Activated naive CD4-positive, alpha-beta T cell treated with anti-CD3 and anti-CD28 coated beads, Interleukin-2, amount 50 U/mL, for 24 hours (primary cell): ENCODE data around the gene SLC11A2.
A peak's percentile ranks its signal among the peaks of the same experiment; 100 is the strongest.
"Not testable (repeated sequence)": the region's sequence is repeated elsewhere in the genome, so short reads cannot be mapped to it uniquely, and the experiment has no call there.

ENCODE experiments used
- H3K27ac Mint-ChIP-seq: one replicate; pipeline ENCODE4 v1.8.0; 2021; ENCODE audit warnings: mild to moderate bottlenecking, mixed read lengths
- H3K27me3 Mint-ChIP-seq: one replicate; pipeline ENCODE4 v1.8.0; 2021; ENCODE audit warnings: mixed read lengths
- H3K36me3 Mint-ChIP-seq: one replicate; pipeline ENCODE4 v1.8.0; 2021; ENCODE audit warnings: mixed read lengths
- H3K4me1 Mint-ChIP-seq: one replicate; pipeline ENCODE4 v1.8.0; 2021; ENCODE audit warnings: mixed read lengths
- H3K4me3 Mint-ChIP-seq: one replicate; pipeline ENCODE4 v1.8.0; 2021; ENCODE audit warnings: mild to moderate bottlenecking, mixed read lengths
- H3K9me3 Mint-ChIP-seq: one replicate; pipeline ENCODE4 v1.8.0; 2021; ENCODE audit warnings: mixed read lengths

Gene SLC11A2

DNA sequence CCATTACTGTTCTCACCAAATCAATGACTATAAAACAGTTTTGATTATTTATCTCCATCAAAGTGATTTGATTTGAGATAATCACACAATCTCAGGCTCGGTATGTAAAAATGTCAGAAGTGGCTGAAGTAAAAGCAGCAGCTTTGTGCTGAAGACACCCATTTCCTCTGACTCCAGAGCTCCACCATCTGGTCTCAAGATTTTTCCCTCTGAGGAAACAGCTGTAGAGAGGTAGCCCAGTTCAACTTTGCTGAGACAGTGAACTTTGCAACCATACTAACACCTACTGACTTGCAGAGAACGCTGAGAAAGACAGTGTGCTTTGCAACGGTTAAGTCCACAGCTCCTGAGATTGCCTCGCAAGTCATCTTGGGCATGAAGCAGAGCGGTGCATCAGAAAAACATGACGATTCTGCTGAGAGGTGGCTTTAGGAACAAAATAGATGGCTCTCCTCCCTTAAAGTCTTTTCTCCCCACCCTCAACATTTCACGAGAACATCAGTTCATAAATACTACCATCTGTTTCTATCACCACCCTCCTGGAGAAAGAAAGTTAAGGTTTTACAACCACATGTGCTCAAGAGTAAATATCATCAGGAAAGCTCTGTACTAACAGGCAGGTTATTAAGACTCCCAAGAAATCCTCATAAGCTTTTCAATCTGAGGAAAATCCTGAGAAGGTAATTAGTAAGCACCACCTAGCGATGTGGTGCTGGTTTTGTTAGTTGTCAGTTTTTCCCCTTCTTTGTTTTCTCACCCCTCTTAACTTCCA, 39.0 kb downstream of the SLC11A2 start:
- H3K27ac Mint-ChIP-seq: peak overlapping the region; percentile 76
- peaks cover 45% of the 10 kb centered on the region for H3K4me1 Mint-ChIP-seq
- no peaks in the 10 kb centered on the region for H3K27me3 Mint-ChIP-seq
- peaks cover 18% of the 10 kb centered on the region for H3K36me3 Mint-ChIP-seq
- no peaks in the 10 kb centered on the region for H3K9me3 Mint-ChIP-seq
- no peak overlapping the region for H3K4me3 Mint-ChIP-seq

DNA sequence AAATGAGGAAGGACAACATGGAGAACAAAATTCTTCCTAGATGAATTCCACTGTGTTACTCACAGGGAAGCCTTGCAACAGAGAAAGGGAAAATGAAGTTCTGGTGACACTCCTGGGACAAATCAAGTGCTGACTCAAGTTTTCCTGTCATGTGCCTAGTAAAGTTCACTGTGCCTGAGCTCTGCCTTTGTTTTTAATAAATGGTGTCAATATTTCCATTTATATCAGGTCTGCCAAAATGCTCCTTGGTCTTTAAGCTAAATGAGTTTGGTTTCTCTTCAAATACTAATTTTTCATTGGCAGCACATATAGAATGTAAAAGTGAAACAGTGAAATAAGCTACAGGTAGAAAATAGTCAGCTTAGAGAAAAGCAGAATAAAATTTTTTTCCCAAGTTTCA, 40.9 kb downstream of the SLC11A2 start:
- Mint-ChIP-seq H3K27ac (peak overlapping the region; percentile 97), H3K9me3 (no peaks in the 10 kb centered on the region), H3K4me3 (peak overlapping the region; percentile 63), H3K4me1 (peaks cover 44% of the 10 kb centered on the region), H3K27me3 (no peaks in the 10 kb centered on the region), H3K36me3 (peaks cover 10% of the 10 kb centered on the region)

DNA sequence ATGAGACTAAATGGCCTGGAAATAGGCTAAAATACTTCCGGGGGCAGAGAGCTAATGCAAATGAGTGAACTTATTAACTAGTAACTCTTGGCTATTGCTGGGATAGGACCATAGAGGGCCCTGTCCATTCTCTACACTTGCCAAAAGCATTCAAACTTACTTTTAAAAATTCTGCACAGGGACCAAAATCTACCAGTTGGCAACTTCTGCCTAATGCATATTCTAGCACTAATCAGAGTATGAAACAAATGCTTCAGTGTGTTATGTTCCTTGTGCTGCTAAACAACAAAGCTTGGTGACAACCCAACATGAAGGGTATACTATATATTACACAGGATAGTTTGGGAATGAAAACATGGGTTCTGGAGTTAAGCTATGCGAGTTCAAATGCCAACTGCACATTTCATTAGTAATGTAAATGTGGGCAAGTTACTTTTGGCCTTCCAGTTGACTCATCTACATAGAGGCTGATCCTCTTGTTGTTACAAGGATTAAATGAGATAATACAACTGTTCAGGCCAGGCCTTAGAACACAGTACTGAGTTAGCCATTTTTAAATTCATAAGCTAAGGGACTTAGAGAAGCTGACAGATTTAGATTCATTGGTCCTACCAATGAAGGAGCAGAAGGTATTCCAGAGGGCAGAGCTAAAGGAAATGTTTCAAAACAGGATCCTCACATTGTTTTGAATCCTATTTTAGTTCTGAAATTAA, 41.4 kb downstream of the SLC11A2 start:
- Mint-ChIP-seq H3K36me3 (peaks cover 10% of the 10 kb centered on the region), H3K27ac (peak overlapping the region; percentile 97)

DNA sequence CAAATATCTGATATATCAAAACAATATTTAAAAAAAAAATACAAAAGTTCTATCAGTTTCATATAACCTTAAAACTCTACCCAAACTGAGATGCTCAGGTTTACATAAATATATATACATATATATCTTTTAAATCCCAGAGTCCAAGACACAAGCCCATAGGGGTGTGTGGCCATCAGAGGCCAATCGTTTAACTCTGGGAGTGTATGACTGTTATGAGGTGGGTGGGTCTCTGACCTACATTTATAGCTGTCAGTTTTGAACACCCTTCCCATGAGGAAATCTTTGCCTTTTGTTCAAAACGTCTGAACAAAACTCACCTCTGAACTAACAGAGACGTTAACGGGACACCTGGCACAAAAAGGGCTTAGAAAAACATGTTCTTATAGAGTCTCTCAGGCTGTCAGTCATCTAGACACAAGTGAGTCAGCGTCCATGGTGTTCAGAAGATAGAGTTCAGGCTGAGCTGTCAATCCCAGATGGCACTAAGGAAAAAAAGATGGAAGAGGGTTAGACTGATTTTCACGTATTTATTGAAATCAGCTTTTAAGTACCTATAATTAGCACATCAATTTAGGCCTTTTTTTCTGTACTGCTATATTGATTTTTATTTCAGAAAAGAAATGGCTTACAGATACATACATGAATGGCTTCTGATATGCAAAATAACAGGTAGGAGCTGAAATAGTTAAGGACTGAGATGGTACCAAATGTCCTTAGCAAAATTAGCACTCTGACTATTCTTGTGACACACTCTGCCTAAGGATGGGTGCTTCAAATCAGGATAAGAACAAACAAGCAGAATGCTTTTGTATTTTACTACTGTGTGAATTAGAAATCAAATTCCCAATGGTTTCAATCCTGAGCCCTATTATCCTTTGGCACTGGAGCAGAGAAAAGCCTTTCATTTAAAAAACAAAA, 44.6 kb downstream of the SLC11A2 start:
- no peaks in the 10 kb centered on the region for H3K27me3 Mint-ChIP-seq
- H3K4me3 Mint-ChIP-seq: no peak overlapping the region
- no peaks in the 10 kb centered on the region for H3K9me3 Mint-ChIP-seq
- H3K27ac Mint-ChIP-seq: peak overlapping the region; percentile 31
- peaks cover 53% of the 10 kb centered on the region for H3K4me1 Mint-ChIP-seq
- H3K36me3 Mint-ChIP-seq: peaks cover 14% of the 10 kb centered on the region

More for the DNA sequence above, 41.4 kb downstream of the SLC11A2 start:
- H3K4me3 Mint-ChIP-seq: peak overlapping the region; percentile 34
- no peaks in the 10 kb centered on the region for H3K27me3 Mint-ChIP-seq
- H3K4me1 Mint-ChIP-seq: peaks cover 48% of the 10 kb centered on the region
- H3K9me3 Mint-ChIP-seq: no peaks in the 10 kb centered on the region

DNA sequence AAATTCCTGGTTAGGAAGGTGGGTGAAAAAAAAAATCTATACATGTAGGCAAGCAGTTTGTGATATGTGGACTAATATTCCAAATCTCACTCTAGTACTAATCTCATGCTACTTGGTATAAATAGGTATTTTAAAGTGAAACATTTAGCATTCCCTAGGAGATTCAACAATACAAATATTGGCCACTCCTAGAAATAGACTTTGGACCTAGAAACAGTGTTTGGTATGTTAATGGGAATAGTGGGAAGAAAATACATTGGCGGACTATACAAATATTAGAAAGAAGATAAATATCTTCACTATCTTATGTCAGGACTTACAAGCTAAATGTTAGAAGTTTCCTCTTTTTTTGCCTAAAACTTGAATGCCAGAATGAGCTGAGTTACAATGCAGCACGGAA, 45.6 kb downstream of the SLC11A2 start:
- Mint-ChIP-seq H3K4me1 (peaks cover 45% of the 10 kb centered on the region), H3K27me3 (no peaks in the 10 kb centered on the region), H3K36me3 (peaks cover 19% of the 10 kb centered on the region), H3K9me3 (no peaks in the 10 kb centered on the region), H3K27ac (peak overlapping the region; percentile 33), H3K4me3 (no peak overlapping the region)

DNA sequence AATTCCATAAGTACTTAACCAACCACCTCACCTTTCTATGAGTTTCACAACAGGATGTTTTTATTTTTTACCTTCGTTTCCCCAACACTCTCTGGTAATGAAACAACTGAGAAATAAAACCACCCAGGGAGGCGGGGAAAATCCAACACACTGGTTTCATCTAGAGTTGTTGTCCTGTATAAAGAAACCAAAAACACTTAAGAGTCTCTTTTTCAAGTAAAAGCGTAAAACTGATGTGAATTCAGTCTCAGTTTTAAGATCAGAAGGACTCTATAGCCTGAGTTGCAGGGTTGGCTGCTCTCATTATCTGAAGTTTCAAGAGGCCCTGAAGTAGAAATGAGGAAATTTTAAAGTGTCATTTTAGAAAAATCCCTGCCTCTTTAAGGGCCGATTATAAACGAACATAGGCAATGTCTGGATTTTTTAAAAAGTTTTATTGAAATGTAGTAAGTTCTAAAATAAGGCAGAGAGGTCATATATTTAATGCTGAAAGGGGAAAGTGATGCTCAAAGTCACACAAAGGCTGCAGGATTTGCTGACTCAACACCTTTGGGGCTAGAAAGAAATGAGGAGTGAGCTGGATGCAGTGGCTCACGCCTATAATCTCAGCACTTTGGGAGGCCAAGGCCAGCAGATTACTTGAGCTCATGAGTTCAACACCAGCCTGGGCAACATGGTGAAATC, 46.7 kb downstream of the SLC11A2 start:
- Mint-ChIP-seq H3K4me3 (peak overlapping the region; percentile 67), H3K27ac (peak overlapping the region; percentile 98), H3K9me3 (no peaks in the 10 kb centered on the region), H3K4me1 (peaks cover 35% of the 10 kb centered on the region), H3K27me3 (no peaks in the 10 kb centered on the region), H3K36me3 (peaks cover 20% of the 10 kb centered on the region)

DNA sequence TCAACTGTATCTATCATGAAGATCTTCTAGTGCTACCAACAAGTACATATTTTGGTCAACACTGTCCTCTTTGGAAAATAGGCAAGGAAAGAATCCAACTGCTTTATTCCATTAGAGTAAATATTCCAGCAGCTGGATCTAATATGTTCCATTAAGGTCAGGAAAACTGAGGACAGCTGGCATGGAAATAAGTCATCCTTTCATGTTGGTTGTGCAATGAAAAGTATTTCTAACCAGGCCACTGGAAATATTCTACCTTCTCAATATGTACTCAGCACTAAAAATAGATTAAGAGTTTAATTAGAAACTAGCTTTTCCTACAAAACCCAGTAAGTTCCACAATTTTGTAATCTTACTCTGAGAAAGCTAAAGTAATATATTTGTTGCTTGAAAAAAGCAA, 54.2 kb downstream of the SLC11A2 start:
- peaks cover 6% of the 10 kb centered on the region for H3K4me1 Mint-ChIP-seq
- H3K27ac Mint-ChIP-seq: no peak overlapping the region
- peaks cover 15% of the 10 kb centered on the region for H3K36me3 Mint-ChIP-seq
- no peaks in the 10 kb centered on the region for H3K9me3 Mint-ChIP-seq
- no peaks in the 10 kb centered on the region for H3K27me3 Mint-ChIP-seq
- no peak overlapping the region for H3K4me3 Mint-ChIP-seq

DNA sequence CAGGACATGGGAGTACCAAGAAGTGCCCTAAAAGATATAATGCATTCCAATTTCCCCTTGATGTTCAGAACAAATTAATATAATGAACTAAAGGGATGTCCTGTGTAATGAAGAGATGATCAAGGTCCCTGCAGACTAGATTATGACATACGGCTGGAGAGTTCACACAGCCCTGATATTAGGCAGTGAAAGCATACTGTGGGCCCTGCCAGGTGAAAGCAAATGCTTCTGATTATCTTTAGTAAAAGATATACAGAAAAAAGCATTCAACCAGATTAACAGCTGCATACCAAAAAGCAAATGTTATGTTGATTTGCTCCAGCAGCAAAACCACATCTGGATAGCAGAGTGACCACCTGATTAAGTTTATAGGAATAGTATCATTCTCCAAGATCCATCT, 61.8 kb downstream of the SLC11A2 start:
- no peak overlapping the region for H3K4me3 Mint-ChIP-seq
- H3K36me3 Mint-ChIP-seq: peaks cover 4% of the 10 kb centered on the region
- peaks cover 12% of the 10 kb centered on the region for H3K4me1 Mint-ChIP-seq
- no peaks in the 10 kb centered on the region for H3K9me3 Mint-ChIP-seq
- H3K27ac Mint-ChIP-seq: no peak overlapping the region
- H3K27me3 Mint-ChIP-seq: no peaks in the 10 kb centered on the region

DNA sequence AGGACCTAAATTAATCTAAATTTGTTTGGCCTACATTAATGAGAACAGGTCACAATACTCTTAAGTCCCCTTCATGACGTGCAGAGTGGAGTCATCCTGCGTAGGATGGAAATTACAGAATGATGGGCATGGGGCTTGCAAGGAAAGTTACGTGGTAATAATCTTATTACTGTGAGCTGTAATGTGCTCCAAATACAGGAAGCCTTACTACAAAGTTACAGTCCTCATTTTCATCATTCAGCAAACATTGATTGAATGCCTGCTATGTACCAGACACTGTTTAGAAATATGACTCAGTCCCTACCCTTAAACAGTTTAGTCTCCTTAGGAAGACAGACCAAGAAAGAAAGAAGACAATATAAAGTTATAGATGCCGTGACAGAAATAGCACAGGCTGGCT, 64.5 kb downstream of the SLC11A2 start:
- Mint-ChIP-seq H3K9me3 (no peaks in the 10 kb centered on the region), H3K36me3 (peaks cover 4% of the 10 kb centered on the region), H3K4me3 (no peak overlapping the region), H3K27me3 (no peaks in the 10 kb centered on the region), H3K27ac (no peak overlapping the region), H3K4me1 (peaks cover 12% of the 10 kb centered on the region)

DNA sequence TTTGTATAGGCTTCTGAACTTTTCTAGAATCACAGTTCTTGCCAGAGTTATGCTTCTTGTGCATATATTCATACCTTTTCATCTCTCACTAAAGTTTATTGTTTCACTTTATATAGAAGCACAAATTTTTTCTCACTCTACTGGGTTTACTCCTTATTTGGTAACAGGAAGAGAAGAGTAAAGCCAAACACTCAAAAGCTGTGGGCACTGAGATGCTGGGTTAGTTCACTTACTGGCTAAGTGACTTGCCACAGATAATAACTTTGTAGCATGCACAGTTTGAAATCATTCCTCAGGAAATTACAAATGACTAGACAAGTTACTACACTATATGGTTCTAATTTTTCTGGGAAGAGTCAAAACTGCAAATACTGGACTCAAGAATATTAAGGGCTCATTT, 66.1 kb downstream of the SLC11A2 start:
- Mint-ChIP-seq H3K36me3 (peaks cover 4% of the 10 kb centered on the region), H3K4me1 (peaks cover 12% of the 10 kb centered on the region), H3K27me3 (no peaks in the 10 kb centered on the region), H3K4me3 (no peak overlapping the region), H3K9me3 (no peaks in the 10 kb centered on the region), H3K27ac (no peak overlapping the region)

DNA sequence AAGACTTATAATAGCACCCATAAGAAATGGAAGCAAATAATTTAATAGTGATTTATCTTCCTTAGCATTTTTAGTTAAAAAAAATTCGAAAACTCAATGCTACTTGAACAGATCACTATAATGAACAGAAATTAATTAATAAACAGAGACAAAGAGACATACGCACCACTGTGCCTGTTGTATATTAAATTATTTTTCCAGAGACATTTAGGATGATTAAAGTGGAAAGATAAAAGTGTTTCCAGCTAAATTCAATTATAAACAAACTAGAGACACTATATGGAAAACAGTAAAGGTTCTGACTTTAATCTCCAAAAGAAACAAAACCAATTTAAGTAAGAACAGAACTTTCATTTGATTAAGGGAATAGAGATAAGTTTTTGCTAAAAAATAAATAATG, 70.5 kb downstream of the SLC11A2 start:
- H3K9me3 Mint-ChIP-seq: no peaks in the 10 kb centered on the region
- H3K36me3 Mint-ChIP-seq: no peaks in the 10 kb centered on the region
- no peak overlapping the region for H3K27ac Mint-ChIP-seq
- H3K4me3 Mint-ChIP-seq: no peak overlapping the region
- H3K4me1 Mint-ChIP-seq: peaks cover 9% of the 10 kb centered on the region
- H3K27me3 Mint-ChIP-seq: no peaks in the 10 kb centered on the region

DNA sequence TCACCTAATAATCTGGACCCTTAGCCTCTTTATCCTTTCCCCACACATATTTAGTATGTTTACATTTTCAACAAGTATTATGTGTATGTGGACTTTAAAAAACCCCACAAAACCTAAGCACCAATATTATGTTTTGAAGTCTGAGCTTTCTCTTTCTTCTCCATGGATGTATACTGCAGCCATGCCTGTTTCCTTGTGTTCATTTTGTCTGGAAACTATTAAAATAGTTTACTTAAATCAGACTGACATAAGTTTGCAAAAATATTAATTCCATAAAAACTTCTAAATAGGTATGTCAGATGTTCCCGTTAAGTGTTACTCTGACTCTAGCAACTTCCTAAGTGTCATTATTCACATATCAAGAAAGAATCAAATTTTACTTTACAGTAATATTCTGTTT, 70.9 kb downstream of the SLC11A2 start:
- no peak overlapping the region for H3K27ac Mint-ChIP-seq
- H3K4me1 Mint-ChIP-seq: peaks cover 5% of the 10 kb centered on the region
- H3K36me3 Mint-ChIP-seq: no peaks in the 10 kb centered on the region
- no peaks in the 10 kb centered on the region for H3K9me3 Mint-ChIP-seq
- no peak overlapping the region for H3K4me3 Mint-ChIP-seq
- H3K27me3 Mint-ChIP-seq: no peaks in the 10 kb centered on the region

DNA sequence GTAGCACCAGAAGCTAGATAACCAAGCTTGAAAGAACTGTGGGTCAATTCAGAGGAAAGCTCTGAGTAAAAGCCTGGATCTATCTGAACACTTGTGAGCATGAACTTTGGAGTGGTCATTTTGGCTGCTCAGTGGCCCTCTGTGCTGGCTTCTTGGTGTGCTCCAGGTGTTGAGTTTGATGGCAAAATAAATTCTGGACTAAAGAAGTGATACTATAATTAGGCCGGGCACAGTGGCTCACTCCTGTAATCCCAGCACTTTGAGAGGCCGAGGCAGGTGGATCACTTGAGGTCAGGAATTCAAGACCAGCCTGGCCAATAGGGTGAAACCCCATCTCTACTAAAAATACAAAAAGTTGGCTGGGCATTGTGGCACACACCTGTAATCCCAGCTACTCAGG, 71.4 kb downstream of the SLC11A2 start:
- H3K27ac Mint-ChIP-seq, H3K36me3 Mint-ChIP-seq, H3K4me3 Mint-ChIP-seq: not testable (repeated sequence)

DNA sequence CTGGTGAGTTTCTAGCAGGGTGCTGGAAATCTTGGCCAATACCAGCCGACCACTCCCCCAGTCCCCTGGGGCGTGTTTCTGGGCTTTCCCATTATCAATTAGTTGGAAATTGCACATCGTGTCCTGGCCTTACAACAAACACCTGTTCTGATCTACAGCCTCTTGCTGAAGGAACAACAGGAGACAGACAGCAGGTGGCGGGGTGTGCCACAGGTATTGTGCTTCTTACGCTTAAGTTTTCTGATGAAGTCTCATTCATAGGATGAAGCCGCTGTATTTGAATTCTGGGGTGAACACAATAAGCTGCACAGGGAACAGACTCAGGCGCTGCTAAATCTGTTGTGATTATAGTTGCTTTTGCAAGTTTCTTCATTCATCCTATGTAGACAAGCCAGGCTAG, 73.1 kb downstream of the SLC11A2 start:
- Mint-ChIP-seq H3K36me3 (no peaks in the 10 kb centered on the region), H3K27me3 (no peaks in the 10 kb centered on the region), H3K4me1 (no peaks in the 10 kb centered on the region), H3K27ac (no peak overlapping the region), H3K4me3 (no peak overlapping the region), H3K9me3 (no peaks in the 10 kb centered on the region)

More for the DNA sequence above, 71.4 kb downstream of the SLC11A2 start:
- H3K27me3 Mint-ChIP-seq, H3K9me3 Mint-ChIP-seq, H3K4me1 Mint-ChIP-seq: not testable (repeated sequence)

DNA sequence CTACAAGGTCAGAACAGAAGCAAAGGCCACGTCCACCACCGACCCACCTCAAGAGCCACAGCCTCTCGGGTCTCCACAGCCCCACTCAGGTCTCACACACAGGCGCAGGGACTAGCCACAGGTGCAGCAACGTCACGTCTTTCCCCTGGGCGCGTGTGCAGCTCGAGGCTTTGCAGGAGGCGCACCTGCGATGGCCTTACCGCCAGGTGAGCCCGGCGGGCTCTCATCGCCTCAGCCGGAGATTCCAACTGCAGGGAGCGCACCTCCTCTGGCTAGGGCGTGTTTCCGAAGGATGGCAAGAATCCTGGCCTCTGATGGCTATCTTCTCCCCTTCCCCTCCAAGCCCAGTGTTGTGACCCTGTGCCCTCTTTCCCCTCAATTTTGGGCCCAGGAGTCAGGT, 73.7 kb downstream of the SLC11A2 start, which contains the start of gene HIGD1C:
TSS of gene HIGD1C (plus strand) at position 35 of the 400 bp plus-strand sequence. CDS start 1,455 bp downstream, outside the sequence.
- no peaks in the 10 kb centered on the region for H3K36me3 Mint-ChIP-seq
- no peak within 1 kb of the TSS for H3K27ac Mint-ChIP-seq
- no peak within 1 kb of the TSS for H3K4me3 Mint-ChIP-seq
- H3K4me1 Mint-ChIP-seq: no peaks in the 10 kb centered on the region
- no peaks in the 10 kb centered on the region for H3K9me3 Mint-ChIP-seq
- no peaks in the 10 kb centered on the region for H3K27me3 Mint-ChIP-seq
